ENCODE results near the gene DNAH8.

DNAH8 gene

GRCh38 chr6:38935051-38935450 lies 219.9 kb downstream of the DNAH8 start:
- Histone ChIP-seq H3K27me3 (peaks cover 20% of the 10 kb centered on the region), H3K4me3 (ENCODE audit: low read depth in 1 of 2, low read length in 1 of 2) (no peak overlapping the region), H3K9me3 (no peaks in the 10 kb centered on the region), H3K27ac (no peak overlapping the region), H3K36me3 (no peaks in the 10 kb centered on the region), H3K4me1 (ENCODE audit: control insufficient read depth in 1 of 2, insufficient read depth in 1 of 2, low read depth in 1 of 2, low read length in 1 of 2) (no peaks in the 10 kb centered on the region)
- TF ChIP-seq, protein P1, sequence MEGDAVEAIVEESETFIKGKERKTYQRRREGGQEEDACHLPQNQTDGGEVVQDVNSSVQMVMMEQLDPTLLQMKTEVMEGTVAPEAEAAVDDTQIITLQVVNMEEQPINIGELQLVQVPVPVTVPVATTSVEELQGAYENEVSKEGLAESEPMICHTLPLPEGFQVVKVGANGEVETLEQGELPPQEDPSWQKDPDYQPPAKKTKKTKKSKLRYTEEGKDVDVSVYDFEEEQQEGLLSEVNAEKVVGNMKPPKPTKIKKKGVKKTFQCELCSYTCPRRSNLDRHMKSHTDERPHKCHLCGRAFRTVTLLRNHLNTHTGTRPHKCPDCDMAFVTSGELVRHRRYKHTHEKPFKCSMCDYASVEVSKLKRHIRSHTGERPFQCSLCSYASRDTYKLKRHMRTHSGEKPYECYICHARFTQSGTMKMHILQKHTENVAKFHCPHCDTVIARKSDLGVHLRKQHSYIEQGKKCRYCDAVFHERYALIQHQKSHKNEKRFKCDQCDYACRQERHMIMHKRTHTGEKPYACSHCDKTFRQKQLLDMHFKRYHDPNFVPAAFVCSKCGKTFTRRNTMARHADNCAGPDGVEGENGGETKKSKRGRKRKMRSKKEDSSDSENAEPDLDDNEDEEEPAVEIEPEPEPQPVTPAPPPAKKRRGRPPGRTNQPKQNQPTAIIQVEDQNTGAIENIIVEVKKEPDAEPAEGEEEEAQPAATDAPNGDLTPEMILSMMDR (IDR thresholded peaks at IDR 0.05) = no peak

DNA sequence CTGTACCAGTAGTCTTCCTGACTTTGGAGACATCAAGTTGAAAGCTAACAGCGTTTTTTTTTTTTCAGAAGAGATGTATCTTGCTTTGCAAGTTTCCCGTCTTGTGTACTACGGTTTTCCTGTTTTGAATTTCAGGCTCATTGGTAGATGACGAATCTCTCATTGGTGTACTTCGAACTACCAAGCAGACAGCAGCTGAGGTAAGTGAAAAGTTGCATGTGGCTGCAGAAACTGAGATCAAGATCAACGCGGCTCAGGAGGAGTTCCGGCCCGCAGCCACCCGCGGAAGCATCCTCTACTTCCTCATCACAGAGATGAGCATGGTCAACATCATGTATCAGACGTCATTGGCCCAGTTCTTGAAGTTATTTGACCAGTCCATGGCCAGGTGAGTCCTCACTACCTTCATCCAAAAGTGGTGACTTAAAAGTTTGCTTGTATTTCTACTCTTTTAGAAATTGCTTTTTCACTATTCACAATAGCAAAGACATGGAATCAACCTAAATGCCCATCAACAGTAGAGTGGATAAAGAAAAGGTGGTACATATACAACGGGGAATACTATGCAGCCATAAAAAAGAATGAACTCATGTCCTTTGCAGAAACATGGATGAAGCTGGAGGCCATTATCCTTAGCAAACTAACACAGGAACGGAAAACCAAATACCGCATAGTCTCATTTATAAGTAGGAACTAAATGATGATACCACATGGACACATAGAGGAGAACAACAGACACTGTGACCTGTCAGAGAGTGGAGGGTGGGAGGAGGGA lies 222.9 kb downstream of the DNAH8 start:
- H3K27me3 ChIP-seq = no peaks in the 10 kb centered on the region
- H3K4me3 ChIP-seq (ENCODE audit: low read depth in 1 of 2, low read length in 1 of 2) = no peak overlapping the region
- H3K4me1 ChIP-seq (ENCODE audit: control insufficient read depth in 1 of 2, insufficient read depth in 1 of 2, low read depth in 1 of 2, low read length in 1 of 2) = no peaks in the 10 kb centered on the region
- no peaks in the 10 kb centered on the region for H3K9me3 ChIP-seq
- no peaks in the 10 kb centered on the region for H3K36me3 ChIP-seq
- H3K27ac ChIP-seq = no peak overlapping the region
- TF ChIP-seq, protein P1 (IDR thresholded peaks at IDR 0.05) = no peak

DNA sequence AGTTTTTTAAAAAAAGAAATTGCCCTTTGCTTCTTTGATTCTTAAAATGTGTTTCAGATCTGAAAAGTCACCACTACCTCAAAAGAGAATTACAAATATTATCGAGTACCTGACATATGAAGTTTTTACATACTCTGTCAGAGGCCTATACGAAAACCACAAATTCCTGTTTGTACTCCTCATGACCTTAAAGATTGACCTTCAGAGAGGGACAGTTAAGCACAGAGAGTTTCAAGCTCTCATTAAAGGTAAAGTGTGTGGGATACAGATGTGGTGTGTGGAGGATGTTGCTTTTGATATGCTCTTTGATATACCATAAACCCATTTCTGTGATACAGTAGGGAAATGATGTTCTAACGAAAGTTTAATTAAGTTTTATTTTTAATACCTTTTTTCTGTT lies 223.6 kb downstream of the DNAH8 start:
- TF ChIP-seq, protein P1 (IDR thresholded peaks at IDR 0.05) = no peak
- no peaks in the 10 kb centered on the region for H3K4me1 ChIP-seq (ENCODE audit: control insufficient read depth in 1 of 2, insufficient read depth in 1 of 2, low read depth in 1 of 2, low read length in 1 of 2)
- no peaks in the 10 kb centered on the region for H3K36me3 ChIP-seq
- no peak overlapping the region for H3K4me3 ChIP-seq (ENCODE audit: low read depth in 1 of 2, low read length in 1 of 2)
- H3K9me3 ChIP-seq = no peaks in the 10 kb centered on the region
- H3K27me3 ChIP-seq = no peaks in the 10 kb centered on the region
- no peak overlapping the region for H3K27ac ChIP-seq

DNA sequence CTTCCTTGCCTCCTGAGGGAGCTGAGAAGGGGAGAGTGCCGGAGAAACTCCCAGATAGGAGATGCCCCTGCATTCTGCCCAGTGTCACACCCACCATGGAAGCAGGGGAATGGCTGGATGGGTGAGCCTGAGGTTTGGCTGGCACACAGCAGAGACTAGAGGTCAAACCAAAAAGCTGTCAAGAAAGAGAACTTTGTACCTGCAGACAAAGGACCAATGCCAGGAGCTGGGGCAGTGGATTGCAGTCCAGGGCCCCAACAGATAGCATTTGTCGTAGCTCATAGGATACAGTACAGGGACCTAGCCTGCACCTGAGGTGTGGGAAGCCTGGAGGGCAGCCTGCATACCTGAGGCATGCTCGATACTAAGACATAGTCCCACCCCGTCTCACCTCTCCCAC lies 227.3 kb downstream of the DNAH8 start:
- Histone ChIP-seq H3K9me3 (no peaks in the 10 kb centered on the region), H3K27ac (no peak overlapping the region), H3K27me3 (no peaks in the 10 kb centered on the region)

GRCh38 chr6:38942965-38943364 lies 227.9 kb downstream of the DNAH8 start:
- Histone ChIP-seq H3K9me3 (no peaks in the 10 kb centered on the region), H3K4me3 (ENCODE audit: low read depth in 1 of 2, low read length in 1 of 2) (no peak overlapping the region), H3K27me3 (no peaks in the 10 kb centered on the region), H3K4me1 (ENCODE audit: control insufficient read depth in 1 of 2, insufficient read depth in 1 of 2, low read depth in 1 of 2, low read length in 1 of 2) (no peaks in the 10 kb centered on the region), H3K27ac (no peak overlapping the region), H3K36me3 (no peaks in the 10 kb centered on the region)
- TF ChIP-seq, protein P1 (IDR thresholded peaks at IDR 0.05) = no peak

More for the DNA sequence above, 227.3 kb downstream of the DNAH8 start:
- H3K36me3 ChIP-seq = no peaks in the 10 kb centered on the region
- H3K4me3 ChIP-seq (ENCODE audit: low read depth in 1 of 2, low read length in 1 of 2) = no peak overlapping the region
- H3K4me1 ChIP-seq (ENCODE audit: control insufficient read depth in 1 of 2, insufficient read depth in 1 of 2, low read depth in 1 of 2, low read length in 1 of 2) = no peaks in the 10 kb centered on the region
- TF ChIP-seq, protein P1 (IDR thresholded peaks at IDR 0.05) = no peak
